Trophoblast cell (in vitro differentiated cells and primary cell): Measurements from ENCODE around the gene OR52J3.
A peak's percentile ranks its signal among the peaks of the same experiment; 100 is the strongest.

Experiments used
- DNase-seq, 2 donors: peaks; one replicate each; pipeline ENCODE4 v3.0.0-alpha.2; 2016
- H2AFZ ChIP-seq: 2 replicates; pipeline ENCODE4 v1.6.1; 2013; ENCODE audit warnings: low read length, moderate library complexity, mild to moderate bottlenecking; ENCODE audit not compliant: insufficient read depth, poor library complexity
- H2AK5ac ChIP-seq: 2 replicates; pipeline ENCODE4 v1.6.1; 2013; ENCODE audit warnings: mild to moderate bottlenecking, low read length
- H2BK120ac ChIP-seq: 2 replicates; pipeline ENCODE4 v1.6.1; 2013; ENCODE audit warnings: low read length, mild to moderate bottlenecking, moderate library complexity; ENCODE audit not compliant: insufficient read depth, poor library complexity
- H2BK12ac ChIP-seq: 2 replicates; pipeline ENCODE4 v1.6.1; 2013; ENCODE audit warnings: mild to moderate bottlenecking, low read length, moderate library complexity
- H2BK5ac ChIP-seq: 2 replicates; pipeline ENCODE4 v1.6.1; 2013; ENCODE audit warnings: low read length, low read depth, moderate library complexity, mild to moderate bottlenecking; ENCODE audit not compliant: poor library complexity
- H3K14ac ChIP-seq: 2 replicates; pipeline ENCODE4 v1.6.1; 2013; ENCODE audit warnings: mild to moderate bottlenecking, low read length
- H3K18ac ChIP-seq: 2 replicates; pipeline ENCODE4 v1.6.1; 2013; ENCODE audit warnings: mild to moderate bottlenecking, low read length
- H3K23ac ChIP-seq: 2 replicates; pipeline ENCODE4 v1.6.1; 2013; ENCODE audit warnings: low read length
- H3K27ac ChIP-seq: 2 replicates; pipeline ENCODE4 v1.5.1; 2013; ENCODE audit warnings: low read depth, mild to moderate bottlenecking, inconsistent platforms, low read length, moderate library complexity
- H3K27me3 ChIP-seq: 2 replicates; pipeline ENCODE4 v1.6.1; 2013; ENCODE audit warnings: inconsistent platforms, mild to moderate bottlenecking, low read length, moderate library complexity; ENCODE audit not compliant: insufficient read depth
- H3K36me3 ChIP-seq, 2 experiments: 1 replicate in 1 of 2; 2 replicates in 1 of 2; pipeline ENCODE4 v1.6.1; 2013; ENCODE audit warnings: low read length in 2 of 2, mild to moderate bottlenecking in 2 of 2, moderate library complexity in 1 of 2; ENCODE audit not compliant: insufficient read depth in 2 of 2, control insufficient read depth in 1 of 2
- H3K4ac ChIP-seq: 2 replicates; pipeline ENCODE4 v1.6.1; 2013; ENCODE audit warnings: low read depth, mild to moderate bottlenecking, low read length, moderate library complexity
- H3K4me1 ChIP-seq, 2 experiments: 1 replicate in 1 of 2; 2 replicates in 1 of 2; pipeline ENCODE4 v1.6.1; 2013; ENCODE audit warnings: low read length in 2 of 2, mild to moderate bottlenecking in 2 of 2, moderate library complexity in 1 of 2; ENCODE audit not compliant: insufficient read depth in 2 of 2, control insufficient read depth in 1 of 2
- H3K4me2 ChIP-seq: 2 replicates; pipeline ENCODE4 v1.6.1; 2013; ENCODE audit warnings: inconsistent platforms, mild to moderate bottlenecking, low read length, moderate library complexity
- H3K4me3 ChIP-seq: 2 replicates; pipeline ENCODE4 v1.5.1; 2013; ENCODE audit warnings: mild to moderate bottlenecking, low read depth, low read length, inconsistent platforms
- H3K79me1 ChIP-seq: one replicate; pipeline ENCODE4 v1.6.1; 2013; ENCODE audit warnings: low read length
- H3K79me2 ChIP-seq: 2 replicates; pipeline ENCODE4 v1.6.1; 2013; ENCODE audit warnings: low read length, mild to moderate bottlenecking; ENCODE audit not compliant: control insufficient read depth, insufficient read depth, poor library complexity
- H3K9ac ChIP-seq: 2 replicates; pipeline ENCODE4 v1.6.1; 2013; ENCODE audit warnings: mild to moderate bottlenecking, low read length
- H3K9me3 ChIP-seq: 2 replicates; pipeline ENCODE4 v1.6.1; 2013; ENCODE audit warnings: low read depth, mild to moderate bottlenecking, control low read depth, inconsistent platforms, low read length; ENCODE audit not compliant: insufficient read depth
- H4K12ac ChIP-seq: 2 replicates; pipeline ENCODE4 v1.6.1; 2013; ENCODE audit warnings: low read depth, mild to moderate bottlenecking, low read length, moderate library complexity
- H4K8ac ChIP-seq: 2 replicates; pipeline ENCODE4 v1.6.1; 2013; ENCODE audit warnings: low read depth, mild to moderate bottlenecking, low read length, moderate library complexity
- H4K91ac ChIP-seq: one replicate; pipeline ENCODE4 v1.6.1; 2013; ENCODE audit warnings: low read depth, mild to moderate bottlenecking, low read length, moderate library complexity
- WGBS: extraction: QIAGEN DNeasy Blood & Tissue Kit; methylation state at CpG from one replicate; pipeline ENCODE4 v1.1.7; 2013; ENCODE audit warnings: missing lambda C conversion rate; ENCODE audit not compliant: insufficient read length, insufficient coverage; ENCODE audit errors: extremely low coverage; 5-methylcytosine and 5-hydroxymethylcytosine counted together

Gene OR52J3

DNA sequence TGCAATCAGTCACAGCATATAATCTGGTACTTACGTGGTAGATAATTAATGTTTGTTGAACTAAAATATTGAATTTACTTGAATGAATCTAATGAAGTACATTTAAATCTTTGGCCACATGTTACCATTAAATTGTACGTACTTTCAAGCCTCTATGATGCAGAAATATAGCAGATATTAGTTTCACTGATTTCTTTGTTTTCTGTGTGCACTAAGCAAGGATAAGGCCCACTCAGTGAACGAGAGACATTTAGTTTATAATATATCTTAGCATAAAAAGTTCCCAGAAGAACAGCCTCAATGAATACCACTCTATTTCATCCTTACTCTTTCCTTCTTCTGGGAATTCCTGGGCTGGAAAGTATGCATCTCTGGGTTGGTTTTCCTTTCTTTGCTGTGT lies 22.9 kb downstream of the OR52J3 start, which contains the start of gene OR52E1:
Gene OR52E1 (plus strand): TSS at position 301 of the 400 bp plus-strand sequence.
- no peak within 1 kb of the TSS for H2AK5ac ChIP-seq
- no CpG with 5 or more reads among the region's 3 CpGs for WGBS
- no peaks in the 10 kb centered on the region for H3K4me1 ChIP-seq
- no peak within 1 kb of the TSS for H3K4me3 ChIP-seq
- no peak for DNase-seq
- no peak within 1 kb of the TSS for H2BK120ac ChIP-seq
- no peak within 1 kb of the TSS for H3K23ac ChIP-seq
- no peaks in the 10 kb centered on the region for H3K27me3 ChIP-seq
- H3K14ac ChIP-seq, result no peak within 1 kb of the TSS
- no peak within 1 kb of the TSS for H4K12ac ChIP-seq
- H3K9ac ChIP-seq, result no peak within 1 kb of the TSS
- H3K9me3 ChIP-seq, result no peaks in the 10 kb centered on the region
- H2BK5ac ChIP-seq, result no peak within 1 kb of the TSS
- H4K8ac ChIP-seq, result no peak within 1 kb of the TSS
- H3K36me3 ChIP-seq, result no peaks in the 10 kb centered on the region
- H3K4me2 ChIP-seq, result no peak within 1 kb of the TSS
- H2BK12ac ChIP-seq, result no peak within 1 kb of the TSS
- H3K27ac ChIP-seq, result no peak within 1 kb of the TSS
- no peak within 1 kb of the TSS for H3K4ac ChIP-seq
- no peaks in the 10 kb centered on the region for H3K79me1 ChIP-seq
- H2AFZ ChIP-seq, result no peak within 1 kb of the TSS
- no peaks in the 10 kb centered on the region for H3K79me2 ChIP-seq
- no peak within 1 kb of the TSS for H3K18ac ChIP-seq
- no peak within 1 kb of the TSS for H4K91ac ChIP-seq

DNA sequence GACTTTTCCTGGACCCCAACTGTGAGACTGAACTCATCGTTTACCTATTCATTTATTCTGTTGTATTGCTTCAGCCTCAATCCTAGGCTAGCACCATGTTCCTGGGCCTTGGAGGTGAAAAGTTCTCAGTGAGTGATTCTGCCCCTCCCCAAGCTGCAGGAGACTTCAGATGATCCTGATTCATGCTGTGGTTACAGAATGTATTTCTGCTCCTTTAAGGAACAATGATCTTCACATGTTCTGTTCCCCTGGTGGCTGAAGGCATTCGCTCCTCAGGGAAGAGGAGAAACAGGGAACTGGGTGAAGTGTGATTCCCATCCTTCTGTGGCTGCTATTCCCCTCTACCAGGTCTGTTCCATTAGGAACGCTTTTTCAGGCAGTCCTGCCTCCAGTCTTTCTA lies 25.5 kb downstream of the OR52J3 start:
- no peak overlapping the region for H4K8ac ChIP-seq
- no peak overlapping the region for H2BK5ac ChIP-seq
- no peak overlapping the region for H3K4ac ChIP-seq
- H4K12ac ChIP-seq, result no peak overlapping the region
- H3K4me3 ChIP-seq, result no peak overlapping the region
- H3K27me3 ChIP-seq, result no peaks in the 10 kb centered on the region
- no peak overlapping the region for H2BK120ac ChIP-seq
- WGBS, result no CpG with 5 or more reads among the region's 3 CpGs
- H2AFZ ChIP-seq, result no peak overlapping the region
- H3K18ac ChIP-seq, result no peak overlapping the region
- no peak overlapping the region for H2AK5ac ChIP-seq
- H3K36me3 ChIP-seq, result no peaks in the 10 kb centered on the region
- no peaks in the 10 kb centered on the region for H3K79me2 ChIP-seq
- H3K27ac ChIP-seq, result no peak overlapping the region
- no peaks in the 10 kb centered on the region for H3K4me1 ChIP-seq
- H4K91ac ChIP-seq, result no peak overlapping the region
- no peaks in the 10 kb centered on the region for H3K79me1 ChIP-seq
- H3K9ac ChIP-seq, result no peak overlapping the region
- H3K23ac ChIP-seq, result no peak overlapping the region
- no peaks in the 10 kb centered on the region for H3K9me3 ChIP-seq
- no peak for DNase-seq
- no peak overlapping the region for H2BK12ac ChIP-seq
- no peak overlapping the region for H3K14ac ChIP-seq
- no peak overlapping the region for H3K4me2 ChIP-seq

DNA sequence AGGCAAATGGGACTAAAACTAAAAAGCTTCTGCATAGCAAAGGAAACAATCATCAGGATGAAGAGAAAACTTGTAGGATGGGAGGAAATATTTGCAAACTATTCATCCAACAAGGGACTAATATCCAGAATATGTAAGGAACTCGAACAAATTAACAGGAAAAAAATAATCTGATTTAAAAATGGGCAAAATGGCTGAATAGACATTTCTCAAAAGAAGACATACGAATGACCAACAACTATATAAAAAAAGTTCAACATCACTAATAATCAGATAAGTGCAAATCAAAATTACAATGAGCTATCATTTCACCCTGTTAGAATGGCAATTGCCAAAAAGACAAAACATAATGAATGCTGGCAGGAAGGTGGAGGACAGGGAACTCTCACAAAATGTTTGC lies 35.1 kb downstream of the OR52J3 start:
- peak in 1 of 2 donors; percentile 0 for DNase-seq
- no peak overlapping the region for H3K9ac ChIP-seq
- H4K8ac ChIP-seq, result no peak overlapping the region
- H4K91ac ChIP-seq, result no peak overlapping the region
- H3K79me2 ChIP-seq, result no peaks in the 10 kb centered on the region
- no peak overlapping the region for H3K18ac ChIP-seq
- H2AK5ac ChIP-seq, result no peak overlapping the region
- H4K12ac ChIP-seq, result no peak overlapping the region
- H3K27ac ChIP-seq, result no peak overlapping the region
- H3K4me1 ChIP-seq, result no peaks in the 10 kb centered on the region
- H3K36me3 ChIP-seq, result no peaks in the 10 kb centered on the region
- H2AFZ ChIP-seq, result no peak overlapping the region
- no peaks in the 10 kb centered on the region for H3K27me3 ChIP-seq
- no peak overlapping the region for H3K14ac ChIP-seq
- no peak overlapping the region for H3K4me2 ChIP-seq
- no peak overlapping the region for H3K23ac ChIP-seq
- H3K4ac ChIP-seq, result no peak overlapping the region
- no peak overlapping the region for H2BK5ac ChIP-seq
- H3K79me1 ChIP-seq, result no peaks in the 10 kb centered on the region
- H2BK12ac ChIP-seq, result no peak overlapping the region
- no peak overlapping the region for H2BK120ac ChIP-seq
- H3K9me3 ChIP-seq, result no peaks in the 10 kb centered on the region
- H3K4me3 ChIP-seq, result no peak overlapping the region
- no CpG with 5 or more reads among the region's 2 CpGs for WGBS

DNA sequence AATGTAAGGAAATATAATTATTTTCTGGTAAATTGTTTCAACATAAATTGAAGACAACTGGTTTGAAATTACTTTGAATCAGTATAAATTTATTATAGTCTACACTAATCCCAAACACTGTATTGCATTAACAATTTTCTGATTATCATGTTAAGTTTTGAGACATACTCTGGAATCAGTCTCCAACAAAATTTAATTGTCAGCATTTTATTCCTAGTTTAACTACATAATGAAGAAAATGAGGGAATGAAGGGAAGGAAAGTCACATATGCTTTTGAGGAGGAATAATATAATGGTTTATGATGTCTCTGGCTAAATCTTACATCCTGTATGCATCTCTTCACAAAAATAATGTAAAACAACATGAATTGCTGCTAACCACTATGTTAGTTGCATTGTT lies 37.3 kb downstream of the OR52J3 start:
- no peaks in the 10 kb centered on the region for H3K27me3 ChIP-seq
- no peak overlapping the region for H2BK120ac ChIP-seq
- no peak overlapping the region for H2BK12ac ChIP-seq
- H4K8ac ChIP-seq, result no peak overlapping the region
- H3K9me3 ChIP-seq, result no peaks in the 10 kb centered on the region
- no peak overlapping the region for H3K14ac ChIP-seq
- DNase-seq, result no peak
- H3K4me2 ChIP-seq, result no peak overlapping the region
- no peak overlapping the region for H3K4ac ChIP-seq
- no peak overlapping the region for H4K91ac ChIP-seq
- no peaks in the 10 kb centered on the region for H3K36me3 ChIP-seq
- H3K4me3 ChIP-seq, result no peak overlapping the region
- H2AFZ ChIP-seq, result no peak overlapping the region
- H4K12ac ChIP-seq, result no peak overlapping the region
- H3K27ac ChIP-seq, result no peak overlapping the region
- no peak overlapping the region for H2BK5ac ChIP-seq
- no peak overlapping the region for H2AK5ac ChIP-seq
- H3K23ac ChIP-seq, result no peak overlapping the region
- H3K18ac ChIP-seq, result no peak overlapping the region
- H3K9ac ChIP-seq, result no peak overlapping the region
- H3K79me1 ChIP-seq, result no peaks in the 10 kb centered on the region
- H3K4me1 ChIP-seq, result no peaks in the 10 kb centered on the region
- H3K79me2 ChIP-seq, result no peaks in the 10 kb centered on the region

DNA sequence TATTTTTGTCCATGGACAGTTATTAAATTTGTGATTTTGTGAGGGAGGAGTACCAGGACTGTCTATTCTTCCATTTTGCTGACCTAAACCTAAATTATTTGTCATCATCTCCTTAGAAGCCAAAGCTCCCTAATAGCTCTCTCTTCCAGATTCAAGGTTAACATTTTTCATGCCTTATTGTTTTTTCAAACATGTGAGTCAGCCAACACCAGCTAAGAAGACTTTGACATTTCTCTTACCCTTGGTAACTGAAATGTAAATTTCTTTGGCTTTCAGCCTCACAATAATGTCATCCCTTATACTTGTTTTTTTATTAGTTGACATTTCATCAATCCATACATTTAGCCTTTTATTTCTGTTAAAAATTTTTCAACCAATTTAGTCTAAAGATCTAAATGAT lies 42.2 kb downstream of the OR52J3 start:
- H2BK12ac ChIP-seq, result no peak overlapping the region
- no peaks in the 10 kb centered on the region for H3K36me3 ChIP-seq
- H4K12ac ChIP-seq, result no peak overlapping the region
- no peak overlapping the region for H3K4me3 ChIP-seq
- DNase-seq, result no peak
- no peak overlapping the region for H2AK5ac ChIP-seq
- no peak overlapping the region for H3K4ac ChIP-seq
- H2BK5ac ChIP-seq, result no peak overlapping the region
- H3K9ac ChIP-seq, result no peak overlapping the region
- H3K27ac ChIP-seq, result no peak overlapping the region
- H3K27me3 ChIP-seq, result no peaks in the 10 kb centered on the region
- no peak overlapping the region for H2BK120ac ChIP-seq
- no peak overlapping the region for H2AFZ ChIP-seq
- no peak overlapping the region for H3K4me2 ChIP-seq
- H3K4me1 ChIP-seq, result no peaks in the 10 kb centered on the region
- H4K8ac ChIP-seq, result no peak overlapping the region
- H3K18ac ChIP-seq, result no peak overlapping the region
- H3K23ac ChIP-seq, result no peak overlapping the region
- H3K79me1 ChIP-seq, result no peaks in the 10 kb centered on the region
- H3K79me2 ChIP-seq, result no peaks in the 10 kb centered on the region
- no peaks in the 10 kb centered on the region for H3K9me3 ChIP-seq
- no peak overlapping the region for H4K91ac ChIP-seq
- no peak overlapping the region for H3K14ac ChIP-seq
